Stromal cell of bone marrow (primary cell): ENCODE data around the gene LY86.

Experiments
- DNase-seq: peaks from one replicate; pipeline ENCODE4 v3.0.0-alpha.2; 2012; ENCODE audit warnings: low read depth

Gene LY86

GRCh38 chr6:6570929-6571671 is 17.4 kb upstream of the LY86 start:
- no peak for DNase-seq

- no peak for DNase-seq
Measured at GRCh38 chr6:6575143-6575542, 13.4 kb upstream of the LY86 start.

DNA sequence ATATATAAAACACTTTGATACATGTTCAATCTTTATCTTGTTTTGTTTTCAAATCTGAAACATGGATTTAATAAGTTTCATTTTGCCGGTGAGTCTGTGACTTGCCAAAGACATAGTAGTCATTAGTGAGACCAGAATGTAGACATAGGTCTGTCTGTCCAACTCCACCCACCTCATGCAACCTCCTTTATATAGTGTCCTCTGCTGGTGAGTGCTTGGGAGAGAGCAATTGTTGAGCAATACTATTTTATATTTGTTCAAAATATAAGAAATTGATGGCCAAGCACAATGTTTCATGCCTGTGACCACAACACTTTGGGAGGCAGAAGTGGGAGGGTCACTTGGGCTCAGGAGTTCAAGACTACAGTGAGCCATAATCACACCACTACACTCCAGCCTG is 10.8 kb upstream of the LY86 start:
- no peak for DNase-seq

GRCh38 chr6:6579281-6579680 is 9.2 kb upstream of the LY86 start:
- no peak for DNase-seq

- DNase-seq, result no peak
Measured at GRCh38 chr6:6580225-6580856, 8.2 kb upstream of the LY86 start.

GRCh38 chr6:6581054-6581453 is 7.5 kb upstream of the LY86 start:
- no peak for DNase-seq

- DNase-seq, result no peak
Measured at GRCh38 chr6:6582131-6582530, 6.4 kb upstream of the LY86 start.

DNA sequence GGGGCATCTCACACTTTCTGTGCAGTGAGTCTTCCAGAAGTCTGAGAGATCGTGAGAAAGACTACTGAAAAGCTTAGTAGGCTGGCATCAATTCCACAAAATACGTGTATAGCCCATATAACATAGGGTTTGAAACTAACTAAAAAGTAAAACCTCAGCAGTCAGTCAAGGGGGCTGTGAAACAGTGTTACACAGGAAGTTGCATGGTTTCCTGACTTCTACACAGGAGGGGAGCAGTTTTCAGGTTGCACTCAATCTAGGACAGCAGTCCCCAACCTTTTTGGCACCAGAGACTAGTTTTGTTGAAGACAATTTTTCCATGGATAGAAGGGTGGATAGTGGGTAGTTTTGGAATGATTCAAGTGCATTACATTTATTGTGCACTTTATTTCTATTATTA is 4.7 kb upstream of the LY86 start:
- DNase-seq, result no peak

DNA sequence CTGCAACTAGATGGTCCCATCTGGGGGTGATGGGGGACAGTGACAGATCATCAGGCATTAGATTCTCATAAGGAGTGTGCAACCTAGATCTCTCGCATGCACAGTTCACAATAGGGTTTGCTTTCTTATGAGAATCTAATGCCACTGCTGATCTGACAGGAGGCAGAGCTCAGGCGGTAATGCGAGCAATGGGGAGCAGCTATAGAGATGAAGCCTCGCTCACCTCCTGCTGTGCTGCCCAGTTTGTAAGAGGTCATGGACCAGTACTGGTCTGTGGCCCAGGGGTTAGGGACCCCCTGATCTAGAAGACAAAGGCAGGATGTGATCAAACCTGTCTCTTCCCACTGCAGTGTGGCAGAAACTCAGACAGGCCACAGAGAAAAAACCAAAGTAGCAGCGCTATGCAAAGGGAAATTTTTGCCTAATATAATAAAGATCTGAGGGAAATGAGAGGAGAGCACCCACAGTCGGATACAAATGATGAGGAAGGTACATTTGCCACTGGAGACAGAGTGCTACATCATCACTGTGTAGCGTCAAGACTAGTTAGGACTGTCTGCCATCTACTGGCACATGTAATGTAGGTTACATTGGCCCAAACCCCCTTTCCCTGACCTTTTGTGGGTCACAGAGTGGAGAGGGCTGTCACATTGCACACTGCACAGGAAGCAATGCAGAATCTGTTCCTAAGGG is 4.1 kb upstream of the LY86 start:
- DNase-seq, result no peak

DNA sequence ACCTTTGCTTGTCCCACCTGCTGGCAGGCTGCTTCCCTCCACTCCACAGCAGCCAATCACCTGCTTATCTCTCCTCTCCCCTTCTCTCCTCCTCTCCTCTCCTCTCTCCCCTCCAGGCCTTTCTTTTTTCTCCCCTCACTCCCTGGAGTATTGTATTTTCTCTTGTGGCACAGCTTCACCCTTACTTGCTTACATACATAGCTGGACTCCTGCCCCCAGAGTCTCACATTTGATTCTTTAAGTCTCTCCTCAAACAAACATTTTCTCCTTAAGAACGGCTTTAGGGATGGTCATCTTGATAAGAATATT is 3.6 kb upstream of the LY86 start:
- DNase-seq, result no peak

DNA sequence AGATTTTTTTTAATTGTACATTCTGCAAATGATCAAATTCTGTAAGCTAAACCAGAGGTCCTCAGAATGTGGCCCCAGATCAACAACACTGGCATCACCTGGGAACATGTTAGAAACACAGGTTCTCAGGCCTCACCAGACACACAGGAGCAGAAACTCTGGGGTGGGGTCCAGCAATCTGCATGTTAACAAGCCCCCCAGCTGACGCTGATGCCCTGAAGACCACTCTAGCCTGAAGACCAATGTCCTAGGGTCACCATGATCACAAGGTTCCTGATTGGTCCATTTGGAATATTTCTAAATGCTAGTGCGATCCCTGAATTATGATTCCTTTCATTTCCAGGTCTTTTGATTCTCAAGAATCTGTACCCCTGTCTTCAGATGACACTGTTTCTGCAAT is 2.4 kb upstream of the LY86 start:
- no peak for DNase-seq

DNA sequence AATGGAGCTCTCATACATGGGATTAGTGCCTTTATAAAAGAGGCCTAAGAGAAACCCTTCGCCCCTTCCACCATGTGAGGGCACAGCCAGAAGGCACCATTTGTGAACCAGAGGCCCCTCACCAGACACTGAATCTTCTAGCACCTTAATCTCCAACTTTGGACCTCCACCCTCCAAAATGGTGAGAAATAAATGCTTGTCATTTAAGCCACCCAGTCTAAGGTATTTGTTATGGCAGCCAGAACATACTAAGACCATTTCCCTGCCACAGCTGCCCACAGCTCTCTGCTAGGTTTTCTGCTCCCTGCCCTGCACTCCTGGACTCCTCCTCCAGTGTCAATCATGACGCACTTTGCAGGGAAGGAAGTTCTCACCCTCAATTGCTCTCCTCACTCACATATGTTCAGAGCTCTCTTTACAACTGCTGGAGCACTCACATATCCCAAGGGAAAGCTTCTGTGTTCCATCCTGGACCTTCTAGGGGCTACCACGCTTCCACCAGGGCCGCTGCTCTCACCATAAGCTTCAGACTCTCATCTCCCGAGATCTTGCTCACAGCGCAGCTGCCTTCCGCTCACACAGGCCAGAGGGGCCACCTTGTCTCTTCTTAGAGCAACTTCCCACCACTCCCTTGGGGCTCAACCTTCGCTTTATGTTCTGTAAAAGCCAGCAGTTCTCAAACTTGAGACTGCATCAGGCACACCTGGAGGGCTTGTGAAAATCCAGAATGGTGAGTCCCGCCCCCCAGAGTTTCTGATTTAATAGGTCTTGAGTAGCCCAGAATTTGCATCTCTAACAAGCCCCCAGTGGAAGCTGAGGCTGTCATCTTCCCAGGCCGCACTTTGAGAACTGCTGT is 1.6 kb upstream of the LY86 start:
- no peak for DNase-seq

- no peak for DNase-seq
Measured at GRCh38 chr6:6587696-6588063, 840 bp upstream of the LY86 start.

GRCh38 chr6:6588924-6589709 is 597 bp downstream of the LY86 start:
- no peak for DNase-seq

- DNase-seq, result no peak
Measured at GRCh38 chr6:6590530-6590929, 2.0 kb downstream of the LY86 start.

DNA sequence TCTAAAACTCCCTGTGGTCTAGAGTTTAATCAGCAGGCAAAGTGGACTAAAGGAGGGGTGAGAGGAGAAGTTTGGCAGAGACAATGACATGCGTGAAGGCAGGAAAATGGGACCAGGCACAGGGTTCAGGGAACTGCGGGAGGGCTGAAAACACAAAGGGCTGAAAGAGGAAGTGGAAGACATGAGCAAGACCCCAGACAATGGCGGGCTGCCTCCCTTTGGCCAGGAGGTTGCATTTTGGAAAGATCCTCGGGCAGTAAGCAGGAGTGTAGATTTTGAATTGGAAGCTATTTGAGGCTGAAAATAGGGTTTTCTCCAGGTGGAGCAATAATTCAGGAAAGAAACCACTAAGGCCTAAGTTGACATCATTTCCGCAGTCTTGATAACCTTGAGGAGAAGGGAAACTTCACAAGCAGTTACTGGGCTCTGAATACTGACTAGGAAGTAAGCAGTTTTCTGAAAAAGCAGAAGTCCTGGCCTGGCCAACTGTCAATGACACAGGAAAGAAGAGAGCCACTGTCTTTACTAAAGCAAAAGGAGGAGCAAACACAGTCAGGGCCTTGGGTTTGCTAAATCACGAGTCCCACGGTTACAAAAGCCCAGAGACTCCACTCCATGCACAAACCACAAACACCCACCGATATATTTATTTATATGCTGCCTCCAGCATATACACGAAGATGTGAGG is 3.4 kb downstream of the LY86 start:
- no peak for DNase-seq

GRCh38 chr6:6592826-6593475 is 4.4 kb downstream of the LY86 start:
- no peak for DNase-seq

DNA sequence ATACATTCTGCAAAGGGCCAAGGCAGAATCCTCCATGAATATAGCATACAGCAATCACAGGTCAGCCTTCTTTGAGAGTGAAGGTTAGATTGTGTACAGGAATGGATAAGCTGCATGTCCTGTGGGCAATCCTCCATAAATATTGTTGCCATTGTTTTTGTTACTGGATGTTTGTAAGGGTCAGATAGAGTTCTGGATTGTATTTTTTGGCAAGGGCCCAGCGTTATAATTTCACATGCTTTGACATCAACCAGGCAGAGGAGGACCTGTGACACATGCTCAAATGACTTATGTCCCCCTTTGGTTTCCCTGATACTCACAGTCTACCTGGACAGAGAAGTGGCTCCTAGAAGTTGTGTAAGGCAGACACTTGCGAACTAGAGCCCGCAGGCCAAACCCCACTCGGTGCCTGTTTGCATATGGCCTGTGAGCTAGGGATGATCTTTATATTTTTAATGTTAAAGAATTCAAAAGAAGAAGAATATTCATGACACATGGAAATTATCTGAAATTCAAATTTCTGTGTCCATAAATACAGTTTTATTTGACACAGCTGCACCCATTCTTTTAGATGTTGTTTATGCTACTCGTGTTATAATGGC is 5.4 kb downstream of the LY86 start:
- DNase-seq, result no peak

DNA sequence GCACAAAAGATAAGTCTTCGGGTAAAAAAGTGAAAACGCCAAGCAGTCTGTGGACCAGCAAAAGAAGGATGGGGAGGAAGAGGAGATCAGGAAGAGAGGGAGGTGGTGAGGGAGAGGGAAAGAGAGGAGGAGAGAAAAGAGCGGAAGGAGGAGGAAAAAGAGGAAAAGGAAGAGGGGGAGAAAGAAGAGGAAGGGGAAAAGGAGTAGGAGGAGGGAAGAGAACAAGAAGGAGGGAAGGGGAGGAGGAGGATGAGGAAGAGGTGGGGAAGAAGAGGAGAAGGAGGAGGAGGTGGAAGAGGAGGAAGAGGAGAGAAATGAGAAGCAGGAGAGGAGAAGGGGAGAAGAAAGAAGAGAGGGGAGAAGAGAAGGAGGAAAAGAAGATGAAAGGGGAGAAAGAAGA is 6.5 kb downstream of the LY86 start:
- no peak for DNase-seq

DNA sequence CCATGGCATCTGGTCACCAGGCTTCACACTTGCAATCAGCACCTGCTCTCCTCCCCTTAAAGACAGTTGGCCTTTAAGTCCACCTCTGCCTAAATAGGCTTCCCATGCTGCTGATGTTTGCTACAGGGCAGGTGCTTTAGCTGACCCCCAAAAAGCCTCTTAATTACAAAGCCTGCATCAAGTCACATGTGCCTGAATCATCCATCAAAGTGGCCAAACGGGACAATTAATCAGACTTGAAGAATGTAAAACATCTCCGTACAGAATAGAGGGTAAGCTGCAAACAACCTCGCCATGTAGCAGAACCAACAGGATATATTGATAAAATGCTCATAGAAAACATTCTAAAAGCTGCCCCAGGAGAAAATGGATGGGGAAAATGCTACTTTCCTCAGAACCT is 7.4 kb downstream of the LY86 start:
- DNase-seq, result no peak
